NCI-H1092 treated with DMSO at 0.1 percent for 48 hours (cell line): ENCODE measurements around the gene MDFI.

Source experiments
- DNase-seq: peaks from one replicate; lab custom pipeline; 2025; lab: John Stamatoyannopoulos, UW

MDFI gene

GRCh38 chr6:41638002-41638934, at the start of gene MDFI:
Gene MDFI, plus strand, starts transcription at chr6:41638468. Its CDS starts 282 bp downstream, at chr6:41638750.
- no peak for DNase-seq

- no peak for DNase-seq
Measured at GRCh38 chr6:41589223-41589622, 49.0 kb upstream of the MDFI start.

GRCh38 chr6:41589636-41590622, 48.3 kb upstream of the MDFI start:
- DNase-seq, result no peak

GRCh38 chr6:41591122-41591521, 47.1 kb upstream of the MDFI start:
- no peak for DNase-seq

- DNase-seq, result peak; percentile 45
Measured at GRCh38 chr6:41591859-41592502, 46.3 kb upstream of the MDFI start.

- no peak for DNase-seq
Measured at GRCh38 chr6:41593406-41593805, 44.9 kb upstream of the MDFI start.

GRCh38 chr6:41593839-41594238, 44.4 kb upstream of the MDFI start:
- DNase-seq, result no peak

- no peak for DNase-seq
Measured at GRCh38 chr6:41594326-41594725, 43.9 kb upstream of the MDFI start.

- DNase-seq, result no peak
Measured at GRCh38 chr6:41594766-41595165, 43.5 kb upstream of the MDFI start.

- DNase-seq, result no peak
Measured at GRCh38 chr6:41595166-41595565, 43.1 kb upstream of the MDFI start.

- DNase-seq, result no peak
Measured at GRCh38 chr6:41596096-41596685, 42.1 kb upstream of the MDFI start.

- DNase-seq, result no peak
Measured at GRCh38 chr6:41596807-41597206, 41.5 kb upstream of the MDFI start.

GRCh38 chr6:41597246-41598000, 40.8 kb upstream of the MDFI start:
- DNase-seq, result no peak

- DNase-seq, result no peak
Measured at GRCh38 chr6:41598670-41599014, 39.6 kb upstream of the MDFI start.

- DNase-seq, result no peak
Measured at GRCh38 chr6:41599015-41599851, 39.0 kb upstream of the MDFI start.

- no peak for DNase-seq
Measured at GRCh38 chr6:41599852-41600445, 38.3 kb upstream of the MDFI start.

- no peak for DNase-seq
Measured at GRCh38 chr6:41600499-41601247, 37.6 kb upstream of the MDFI start.

GRCh38 chr6:41601248-41601549, 37.1 kb upstream of the MDFI start:
- DNase-seq, result no peak

- DNase-seq, result no peak
Measured at GRCh38 chr6:41602422-41602743, 35.9 kb upstream of the MDFI start.
